Sigmoid colon (tissue), 4 donors: ENCODE results near the gene RBM28.

Source experiments
- POLR2A ChIP-seq, 2 donors: fragments of 450-650 bp; IDR thresholded peaks; one replicate each; pipeline ENCODE4 v1.6.1; 2016; ENCODE audit warnings: antibody characterized with exemption in 2 of 2, mild to moderate bottlenecking in 2 of 2, moderate library complexity in 2 of 2
- POLR2AphosphoS5 ChIP-seq, 4 donors: sonication (generic); formaldehyde crosslinking; IDR thresholded peaks; one replicate each; pipeline ENCODE4 v1.6.1; 2017; ENCODE audit warnings: antibody characterized with exemption in 4 of 4
- TF ChIP-seq, protein P1 (sequence below), 4 experiments: fragments of 450-650 bp in 3 of 4; fragments of 200-600 bp in 1 of 4; IDR thresholded peaks; one replicate each; pipeline ENCODE4 v1.5.1; 2016 to 2019; ENCODE audit warnings: antibody characterized with exemption in 4 of 4, mild to moderate bottlenecking in 3 of 4, moderate library complexity in 2 of 4

DNA sequence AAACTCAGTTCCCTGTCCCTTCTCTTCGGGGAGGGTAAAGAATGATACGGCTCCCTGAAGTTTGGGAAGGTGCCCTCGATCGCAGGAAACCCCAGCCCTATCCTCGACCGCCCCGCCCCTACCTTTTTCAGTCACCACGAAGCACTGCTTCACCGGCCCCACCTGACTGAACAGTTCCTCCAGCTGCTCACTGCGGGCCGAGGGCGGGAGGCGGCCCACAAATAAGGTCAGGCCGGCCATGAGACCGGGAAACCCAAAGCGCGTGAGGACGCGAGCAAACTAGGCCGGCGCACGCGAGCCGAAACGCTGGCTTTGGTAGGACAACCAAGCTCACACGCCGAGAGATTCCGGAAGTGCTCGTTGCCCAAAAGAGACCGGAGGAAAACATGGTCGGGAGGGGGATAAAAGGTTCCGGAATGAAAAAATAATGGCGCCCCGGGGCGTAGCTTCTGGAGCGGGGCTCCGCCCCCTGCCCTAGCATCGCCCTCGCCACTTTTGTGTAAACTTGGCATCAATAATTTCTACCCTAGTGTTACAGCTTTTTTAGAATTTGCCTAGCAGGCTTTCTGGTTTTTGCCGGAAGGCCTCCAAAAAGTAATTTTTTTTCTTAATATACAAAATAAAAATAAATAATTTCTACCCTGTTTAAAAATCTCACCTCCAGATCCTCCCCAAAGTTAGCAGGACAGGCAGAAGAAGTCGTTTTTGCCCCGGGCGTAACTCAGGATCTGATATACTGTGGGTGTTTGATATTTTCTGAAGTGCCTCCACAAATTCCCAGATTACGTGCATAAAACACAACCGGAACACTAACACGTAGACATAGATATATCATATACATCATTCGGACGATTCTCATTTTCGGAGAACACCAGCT lies at the start of gene RBM28:
- TF ChIP-seq, protein P1, sequence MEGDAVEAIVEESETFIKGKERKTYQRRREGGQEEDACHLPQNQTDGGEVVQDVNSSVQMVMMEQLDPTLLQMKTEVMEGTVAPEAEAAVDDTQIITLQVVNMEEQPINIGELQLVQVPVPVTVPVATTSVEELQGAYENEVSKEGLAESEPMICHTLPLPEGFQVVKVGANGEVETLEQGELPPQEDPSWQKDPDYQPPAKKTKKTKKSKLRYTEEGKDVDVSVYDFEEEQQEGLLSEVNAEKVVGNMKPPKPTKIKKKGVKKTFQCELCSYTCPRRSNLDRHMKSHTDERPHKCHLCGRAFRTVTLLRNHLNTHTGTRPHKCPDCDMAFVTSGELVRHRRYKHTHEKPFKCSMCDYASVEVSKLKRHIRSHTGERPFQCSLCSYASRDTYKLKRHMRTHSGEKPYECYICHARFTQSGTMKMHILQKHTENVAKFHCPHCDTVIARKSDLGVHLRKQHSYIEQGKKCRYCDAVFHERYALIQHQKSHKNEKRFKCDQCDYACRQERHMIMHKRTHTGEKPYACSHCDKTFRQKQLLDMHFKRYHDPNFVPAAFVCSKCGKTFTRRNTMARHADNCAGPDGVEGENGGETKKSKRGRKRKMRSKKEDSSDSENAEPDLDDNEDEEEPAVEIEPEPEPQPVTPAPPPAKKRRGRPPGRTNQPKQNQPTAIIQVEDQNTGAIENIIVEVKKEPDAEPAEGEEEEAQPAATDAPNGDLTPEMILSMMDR (IDR thresholded peaks at IDR 0.05): no peak
- TF ChIP-seq POLR2AphosphoS5 (IDR thresholded peaks at IDR 0.05) (peak; percentile 78 to 84 (median 83)), POLR2A (IDR thresholded peaks at IDR 0.05) (no peak)
